ENCODE measurements around the gene LRP1-AS. TPM values are rescaled to one million over a fixed set of nuclear protein-coding genes. Genes with fewer than 3 reads are reported as not detected.
A peak's percentile ranks its signal among the peaks of the same experiment; 100 is the strongest.

LRP1-AS gene
- total RNA-seq, 1 donor from 2014 or later, result not detected

- H3K27me3 ChIP-seq, result no peaks in the 10 kb centered on the region
- no peak overlapping the region for H3K4me3 ChIP-seq
- intact Hi-C loops (cut with DNase I), result loop anchor here (10.0 kb wide), 1 partner anchor 103 kb away; the partner anchor contains the start of gene NEMP1
- no peak for DNase-seq (ENCODE audit: extremely low spot score in 2 of 2)
- H3K9me3 ChIP-seq, result no peaks in the 10 kb centered on the region
- TF ChIP-seq POLR2A (IDR thresholded peaks at IDR 0.05) (no peak), CTCF (IDR thresholded peaks at IDR 0.05) (no peak)
- H3K36me3 ChIP-seq, result peaks cover 0 to 58% of the 10 kb centered on the region in 2 donors
- H3K27ac ChIP-seq, result peak overlapping the region; percentile 17
- H3K4me1 ChIP-seq, result peaks cover 62% of the 10 kb centered on the region
These were observed 29.9 kb upstream of the LRP1-AS start for GRCh38 chr12:57177354-57177753.

DNA sequence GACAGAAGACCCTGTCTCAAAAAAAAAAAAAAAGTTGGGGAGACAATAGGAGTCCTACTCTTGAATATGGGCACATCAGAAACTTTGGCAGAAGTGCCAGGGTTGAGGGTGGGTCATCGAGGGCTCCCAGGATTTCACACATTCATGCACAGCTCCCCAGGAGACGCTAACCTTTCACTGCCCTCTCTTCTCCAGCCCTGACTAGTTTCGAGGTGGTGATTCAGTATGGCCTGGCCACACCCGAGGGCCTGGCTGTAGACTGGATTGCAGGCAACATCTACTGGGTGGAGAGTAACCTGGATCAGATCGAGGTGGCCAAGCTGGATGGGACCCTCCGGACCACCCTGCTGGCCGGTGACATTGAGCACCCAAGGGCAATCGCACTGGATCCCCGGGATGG, 29.4 kb upstream of the LRP1-AS start:
- H3K27me3 ChIP-seq, result no peaks in the 10 kb centered on the region
- intact Hi-C loops (cut with DNase I), result loop anchor here (10.0 kb wide), 1 partner anchor 102 kb away; the partner anchor contains the start of gene NEMP1
- no peak for DNase-seq (ENCODE audit: extremely low spot score in 2 of 2)
- H3K4me3 ChIP-seq, result no peak overlapping the region
- peaks cover 62% of the 10 kb centered on the region for H3K4me1 ChIP-seq
- peak overlapping the region; percentile 69 for H3K27ac ChIP-seq
- TF ChIP-seq POLR2AphosphoS5 (IDR thresholded peaks at IDR 0.05; ENCODE audit: insufficient read depth in 1 of 2, low read depth in 1 of 2) (peak in 1 of 2 donors; percentile 13), POLR2A (IDR thresholded peaks at IDR 0.05) (no peak)
- H3K9me3 ChIP-seq, result no peaks in the 10 kb centered on the region
- H3K36me3 ChIP-seq, result peaks cover 0 to 58% of the 10 kb centered on the region in 2 donors

DNA sequence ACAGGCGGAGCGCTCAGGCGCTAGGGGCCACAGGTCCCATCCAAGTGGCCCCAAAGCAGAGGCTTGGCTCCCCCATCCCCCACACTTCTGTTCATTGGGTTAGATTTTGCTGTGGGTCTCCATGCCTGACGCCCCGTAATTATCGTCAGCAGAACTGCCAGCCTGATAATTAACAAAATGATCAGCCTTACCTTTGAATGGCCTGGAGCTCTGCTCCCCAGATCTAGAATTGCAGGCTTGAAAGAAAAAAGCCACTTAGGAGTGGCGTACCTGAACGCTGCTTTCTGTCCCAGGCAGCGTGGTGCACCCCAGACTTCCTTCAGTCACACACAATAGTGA, 28.7 kb upstream of the LRP1-AS start:
- no peaks in the 10 kb centered on the region for H3K27me3 ChIP-seq
- TF ChIP-seq CTCF (IDR thresholded peaks at IDR 0.05), result no peak
- TF ChIP-seq POLR2A (IDR thresholded peaks at IDR 0.05), result no peak
- no peak for TF ChIP-seq POLR2AphosphoS5 (IDR thresholded peaks at IDR 0.05; ENCODE audit: insufficient read depth in 1 of 2, low read depth in 1 of 2)
- H3K36me3 ChIP-seq, result peaks cover 0 to 57% of the 10 kb centered on the region in 2 donors
- intact Hi-C loops (cut with DNase I), result loop anchor here (10.0 kb wide), 1 partner anchor 101 kb away; the partner anchor contains the start of gene NEMP1
- peak overlapping the region; percentile 69 for H3K27ac ChIP-seq
- peak overlapping the region in 1 of 2 donors; percentile 9 for H3K4me3 ChIP-seq
- DNase-seq (ENCODE audit: extremely low spot score in 2 of 2), result no peak
- H3K9me3 ChIP-seq, result no peaks in the 10 kb centered on the region
- peaks cover 63% of the 10 kb centered on the region for H3K4me1 ChIP-seq

DNA sequence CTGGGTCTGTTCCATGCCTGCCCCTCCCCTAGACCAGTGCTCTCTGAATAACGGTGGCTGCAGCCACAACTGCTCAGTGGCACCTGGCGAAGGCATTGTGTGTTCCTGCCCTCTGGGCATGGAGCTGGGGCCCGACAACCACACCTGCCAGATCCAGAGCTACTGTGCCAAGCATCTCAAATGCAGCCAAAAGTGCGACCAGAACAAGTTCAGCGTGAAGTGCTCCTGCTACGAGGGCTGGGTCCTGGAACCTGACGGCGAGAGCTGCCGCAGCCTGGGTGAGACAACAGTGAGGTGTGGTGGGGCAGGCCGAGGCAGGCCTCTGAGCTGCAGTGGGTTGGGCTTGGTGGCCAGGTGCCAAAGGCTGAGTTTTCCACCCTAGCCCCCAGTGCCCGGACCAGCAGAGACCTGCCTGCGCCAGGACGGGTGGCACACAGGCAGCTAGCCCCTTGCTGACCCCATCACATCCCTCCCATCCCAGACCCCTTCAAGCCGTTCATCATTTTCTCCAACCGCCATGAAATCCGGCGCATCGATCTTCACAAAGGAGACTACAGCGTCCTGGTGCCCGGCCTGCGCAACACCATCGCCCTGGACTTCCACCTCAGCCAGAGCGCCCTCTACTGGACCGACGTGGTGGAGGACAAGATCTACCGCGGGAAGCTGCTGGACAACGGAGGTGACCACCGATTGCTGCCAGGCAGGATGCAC, 28.2 kb upstream of the LRP1-AS start:
- intact Hi-C loops (cut with DNase I), result loop anchor here (2.0 to 10.0 kb wide), 2 partner anchors 47 to 101 kb away; partner anchors contain the start of genes LRP1 and NEMP1
- no peak for DNase-seq (ENCODE audit: extremely low spot score in 2 of 2)
- Histone ChIP-seq H3K4me1 (peaks cover 63% of the 10 kb centered on the region), H3K36me3 (peaks cover 0 to 53% of the 10 kb centered on the region in 2 donors), H3K27me3 (no peaks in the 10 kb centered on the region), H3K9me3 (no peaks in the 10 kb centered on the region), H3K4me3 (peak overlapping the region in 1 of 2 donors; percentile 9), H3K27ac (peak overlapping the region; percentile 69)
- TF ChIP-seq POLR2AphosphoS5 (IDR thresholded peaks at IDR 0.05; ENCODE audit: insufficient read depth in 1 of 2, low read depth in 1 of 2), result peak; percentile 61 to 74
- peak; percentile 21 to 81 (median 57) for TF ChIP-seq CTCF (IDR thresholded peaks at IDR 0.05)
- no peak for TF ChIP-seq POLR2A (IDR thresholded peaks at IDR 0.05)

DNA sequence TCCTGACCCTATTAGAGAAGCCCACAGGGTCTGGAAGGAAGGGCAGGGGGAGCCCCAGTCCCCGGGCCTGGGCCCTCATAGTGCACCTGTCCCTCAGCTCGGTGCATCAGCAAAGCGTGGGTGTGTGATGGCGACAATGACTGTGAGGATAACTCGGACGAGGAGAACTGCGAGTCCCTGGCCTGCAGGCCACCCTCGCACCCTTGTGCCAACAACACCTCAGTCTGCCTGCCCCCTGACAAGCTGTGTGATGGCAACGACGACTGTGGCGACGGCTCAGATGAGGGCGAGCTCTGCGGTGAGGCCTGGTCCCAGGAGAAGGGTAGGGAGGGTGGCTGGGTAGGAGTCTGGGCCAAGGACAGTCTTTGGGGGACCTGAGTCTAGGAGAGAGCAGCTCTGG, 26.3 kb upstream of the LRP1-AS start:
- peaks cover 74% of the 10 kb centered on the region for H3K4me1 ChIP-seq
- no peaks in the 10 kb centered on the region for H3K27me3 ChIP-seq
- DNase-seq (ENCODE audit: extremely low spot score in 2 of 2), result no peak
- H3K27ac ChIP-seq, result peak overlapping the region; percentile 69
- intact Hi-C loops (cut with DNase I), result loop anchor here (2.0 to 10.0 kb wide), 2 partner anchors 45 to 99 kb away; partner anchors contain the start of genes LRP1 and NEMP1
- no peaks in the 10 kb centered on the region for H3K9me3 ChIP-seq
- H3K4me3 ChIP-seq, result no peak overlapping the region
- TF ChIP-seq CTCF (IDR thresholded peaks at IDR 0.05), result no peak
- no peak for TF ChIP-seq POLR2A (IDR thresholded peaks at IDR 0.05)
- TF ChIP-seq POLR2AphosphoS5 (IDR thresholded peaks at IDR 0.05; ENCODE audit: insufficient read depth in 1 of 2, low read depth in 1 of 2), result no peak
- peaks cover 0 to 52% of the 10 kb centered on the region in 2 donors for H3K36me3 ChIP-seq

All from vagina (tissue), 2 donors.